ENCODE data around the gene NCKAP1. TPM values are rescaled to one million over a fixed set of nuclear protein-coding genes. Genes with fewer than 3 reads are reported as not detected.

Gene NCKAP1
- polyA plus RNA-seq, 2 of the 4 experiments (the other 2 are of a cell fraction), result 98.8 to 201 TPM

GRCh38 chr2:182890305-182890704 is 148.0 kb downstream of the NCKAP1 start:
- ATAC-seq (no peak), FAIRE-seq (no peak), DNase-seq (ENCODE audit: low read depth in 1 of 2, low spot score in 1 of 2) (no peak)
- ChIA-PET POLR2A (no interaction called here), CTCF (no interaction called here)
- no peak for TF ChIP-seq BCL3 (IDR thresholded peaks at IDR 0.05)
- no peak for TF ChIP-seq SREBF2 (IDR thresholded peaks at IDR 0.05)
- TF ChIP-seq CTCF (IDR thresholded peaks at IDR 0.05), result no peak
- TF ChIP-seq RCOR1 (IDR thresholded peaks at IDR 0.05; ENCODE audit: low read depth, low read length), result no peak
- TF ChIP-seq MAZ (IDR thresholded peaks at IDR 0.05; ENCODE audit: borderline replicate concordance, low read depth, low read length), result no peak
- no peak for TF ChIP-seq POLR2AphosphoS2 (conservative IDR thresholded peaks at IDR 0.05; ENCODE audit: low read length)
- no peak for TF ChIP-seq JUNB (IDR thresholded peaks at IDR 0.05)
- no peak for TF ChIP-seq HOXB13 (CRISPR knock-in tag; IDR thresholded peaks at IDR 0.05; ENCODE audit: low read depth)
- TF ChIP-seq JUN (IDR thresholded peaks at IDR 0.05), result no peak
- no peak for TF ChIP-seq TP53 (CRISPR knock-in tag; IDR thresholded peaks at IDR 0.05)
- no peak for TF ChIP-seq KDM1A (IDR thresholded peaks at IDR 0.05; ENCODE audit: low read depth)
- TF ChIP-seq RAD21 (conservative IDR thresholded peaks at IDR 0.05 in 1 of 2, IDR thresholded peaks at IDR 0.05 in 1 of 2), result no peak
- TF ChIP-seq ELK1 (IDR thresholded peaks at IDR 0.05; ENCODE audit: low read depth, low read length), result no peak
- TF ChIP-seq ZFP36 (IDR thresholded peaks at IDR 0.05; ENCODE audit: borderline replicate concordance, partially characterized antibody), result no peak
- no peak for TF ChIP-seq HOXA7 (CRISPR knock-in tag; IDR thresholded peaks at IDR 0.05)
- Histone ChIP-seq H3K27ac (no peak overlapping the region), H3K4me3 (no peak overlapping the region), H3K4me2 (no peak overlapping the region; the same call in 2 of the 3 replicates), H3K9me3 (no peaks in the 10 kb centered on the region), H3K4me1 (peaks cover 5% of the 10 kb centered on the region; the same call in 2 of the 3 replicates)
- WGBS (ENCODE audit: missing lambda C conversion rate), result 83% methylated on average over 7 of the region's 7 CpGs

- POLR2A ChIA-PET, result no interaction called here
- DNase-seq (ENCODE audit: low read depth in 1 of 2, low spot score in 1 of 2) (no peak), ATAC-seq (no peak), FAIRE-seq (no peak)
- peaks cover 5% of the 10 kb centered on the region; the same call in 2 of the 3 replicates for H3K4me1 ChIP-seq
- TF ChIP-seq HOXA7 (CRISPR knock-in tag; IDR thresholded peaks at IDR 0.05) (no peak), TP53 (CRISPR knock-in tag; IDR thresholded peaks at IDR 0.05) (no peak), HOXB5 (CRISPR knock-in tag; IDR thresholded peaks at IDR 0.05) (no peak), RFX5 (IDR thresholded peaks at IDR 0.05) (no peak), HMGXB4 (CRISPR knock-in tag; IDR thresholded peaks at IDR 0.05; ENCODE audit: borderline replicate concordance) (no peak), JUNB (IDR thresholded peaks at IDR 0.05) (no peak), FOSB (CRISPR knock-in tag; IDR thresholded peaks at IDR 0.05) (no peak), KDM1A (IDR thresholded peaks at IDR 0.05; ENCODE audit: low read depth) (no peak), SMC3 (IDR thresholded peaks at IDR 0.05) (no peak), EHF (CRISPR knock-in tag; IDR thresholded peaks at IDR 0.05) (no peak), MAFK (IDR thresholded peaks at IDR 0.05; ENCODE audit: partially characterized antibody) (no peak), RCOR1 (IDR thresholded peaks at IDR 0.05; ENCODE audit: low read depth, low read length) (no peak), NFE2L2 (conservative IDR thresholded peaks at IDR 0.05; ENCODE audit: low read length) (no peak), HDAC2 (IDR thresholded peaks at IDR 0.05) (no peak), CTCF (IDR thresholded peaks at IDR 0.05) (no peak), ATOH8 (CRISPR knock-in tag; IDR thresholded peaks at IDR 0.05; ENCODE audit: low read depth) (no peak), CHD2 (IDR thresholded peaks at IDR 0.05; ENCODE audit: low read length, partially characterized antibody) (no peak), CHD4 (IDR thresholded peaks at IDR 0.05; ENCODE audit: borderline replicate concordance) (no peak), FOXS1 (CRISPR knock-in tag; IDR thresholded peaks at IDR 0.05) (no peak)
- H3K4me2 ChIP-seq, result no peak overlapping the region
- CTCF ChIA-PET, result no interaction called here
- H3K9me3 ChIP-seq, result no peaks in the 10 kb centered on the region
- WGBS (ENCODE audit: missing lambda C conversion rate), result 67% methylated on average over 4 of the region's 4 CpGs
- no peak overlapping the region for H3K4me3 ChIP-seq
- H3K27ac ChIP-seq, result no peak overlapping the region
These were observed 150.4 kb downstream of the NCKAP1 start for GRCh38 chr2:182887753-182888415.
